Esophagus muscularis mucosa (tissue), 4 donors: ENCODE measurements around the gene FAM241B. TPM values are rescaled to one million over a fixed set of nuclear protein-coding genes. Genes with fewer than 3 reads are reported as not detected.

Experiments
- DNase-seq: peaks from one replicate; pipeline ENCODE4 v3.0.0-alpha.2; 2017; ENCODE audit errors: extremely low spot score
- H3K27ac ChIP-seq, 4 donors: fragments of 200-600 bp; sonication (generic); replicated peaks in 1 of 4; 1 replicate in 3 of 4; 2 replicates in 1 of 4; pipeline ENCODE4 v1.5.1; 2016 to 2019; ENCODE audit warnings: mild to moderate bottlenecking in 1 of 4
- H3K27me3 ChIP-seq, 4 donors: fragments of 200-600 bp; sonication (generic); one replicate each; pipeline versions ENCODE4 v1.5.1 to v1.6.0; 2016 to 2019
- H3K36me3 ChIP-seq, 4 donors: fragments of 200-600 bp; sonication (generic); one replicate each; pipeline ENCODE4 v1.5.1; 2016 to 2019
- H3K4me1 ChIP-seq, 4 donors: fragments of 200-600 bp; sonication (generic); one replicate each; pipeline ENCODE4 v1.5.1; 2016 to 2019
- H3K4me3 ChIP-seq, 4 donors: fragments of 200-600 bp; sonication (generic); 1 replicate in 2 of 4; 2 replicates in 2 of 4; pipeline ENCODE4 v1.5.1; 2016 to 2019; ENCODE audit warnings: mild to moderate bottlenecking in 4 of 4, moderate library complexity in 1 of 4
- H3K9me3 ChIP-seq, 4 donors: fragments of 200-600 bp; sonication (generic); 1 replicate in 3 of 4; 2 replicates in 1 of 4; pipeline ENCODE4 v1.5.1; 2016 to 2019
- CTCF ChIP-seq, 3 experiments: fragments of 200-600 bp in 2 of 3; fragments of 450-650 bp in 1 of 3; sonication (generic) in 2 of 3; IDR thresholded peaks; one replicate each; pipeline ENCODE4 v1.5.1; 2017 to 2019; ENCODE audit warnings: antibody characterized with exemption in 3 of 3, mild to moderate bottlenecking in 2 of 3, moderate library complexity in 1 of 3
- EP300 ChIP-seq: sonication (generic); formaldehyde crosslinking; IDR thresholded peaks from one replicate; pipeline ENCODE4 v1.6.1; 2017; ENCODE audit warnings: antibody characterized with exemption
- POLR2A ChIP-seq: fragments of 450-650 bp; IDR thresholded peaks from one replicate; pipeline ENCODE4 v1.6.1; 2017; ENCODE audit warnings: antibody characterized with exemption, moderate library complexity, mild to moderate bottlenecking, low read depth
- POLR2AphosphoS5 ChIP-seq, 2 donors: sonication (generic); formaldehyde crosslinking; IDR thresholded peaks; one replicate each; pipeline ENCODE4 v1.6.1; 2017; ENCODE audit warnings: antibody characterized with exemption in 2 of 2
- WGBS: methylation state at CpG from one replicate; pipeline ENCODE4 v1.1.5; 2018; 5-methylcytosine and 5-hydroxymethylcytosine counted together
- intact Hi-C: fragments of 100-400 bp; cut with DNase I; formaldehyde crosslinking; loops from one replicate; pipeline ENCODE4 v1.15.1; 2023
- total RNA-seq, 4 donors: library from RNA; depleted of rRNA; stranded (reverse); fragments of >200 nt; gene quantifications; one replicate each; pipeline versions ENCODE4 v1.1.0 to v1.2.1, GENCODE V29; 2016

Gene FAM241B
- total RNA-seq, 4 donors from 2014 or later, result 2.0 to 9.1 (median 6.5) TPM

GRCh38 chr10:69588358-69588757, 41.7 kb upstream of the FAM241B start:
- no peaks in the 10 kb centered on the region for H3K27me3 ChIP-seq
- intact Hi-C loops, result no loop called here
- H3K4me1 ChIP-seq, result no peaks in the 10 kb centered on the region
- H3K36me3 ChIP-seq, result no peaks in the 10 kb centered on the region
- H3K9me3 ChIP-seq, result no peaks in the 10 kb centered on the region
- DNase-seq, result no peak
- no peak for TF ChIP-seq POLR2AphosphoS5 (IDR thresholded peaks at IDR 0.05)
- TF ChIP-seq CTCF (IDR thresholded peaks at IDR 0.05), result no peak
- no peak for TF ChIP-seq EP300
- no peak for TF ChIP-seq POLR2A
- no peak overlapping the region for H3K4me3 ChIP-seq
- no peak overlapping the region for H3K27ac ChIP-seq
- WGBS, result 28% methylated on average over 3 of the region's 3 CpGs

- 73% methylated on average over 5 of the region's 5 CpGs for WGBS
- Histone ChIP-seq H3K4me3 (no peak overlapping the region), H3K27me3 (peaks cover 0 to 37% (median 0%) of the 10 kb centered on the region in 4 donors), H3K27ac (no peak overlapping the region), H3K36me3 (no peaks in the 10 kb centered on the region), H3K4me1 (no peaks in the 10 kb centered on the region), H3K9me3 (no peaks in the 10 kb centered on the region)
- DNase-seq, result peak; percentile 62
- intact Hi-C loops, result no loop called here
- TF ChIP-seq POLR2AphosphoS5 (IDR thresholded peaks at IDR 0.05) (no peak), POLR2A (no peak), CTCF (IDR thresholded peaks at IDR 0.05) (no peak), EP300 (no peak)
Observed at GRCh38 chr10:69600761-69601330, 29.2 kb upstream of the FAM241B start.

- no peak for DNase-seq
- Histone ChIP-seq H3K4me3 (no peak overlapping the region), H3K4me1 (no peaks in the 10 kb centered on the region), H3K27me3 (peaks cover 0 to 10% (median 0%) of the 10 kb centered on the region in 4 donors), H3K27ac (no peak overlapping the region), H3K9me3 (peaks cover 0 to 21% (median 14%) of the 10 kb centered on the region in 4 donors), H3K36me3 (no peaks in the 10 kb centered on the region)
- no peak for TF ChIP-seq EP300
- WGBS, result 89% methylated on average over 1 of the region's 1 CpG
- intact Hi-C loops, result no loop called here
Observed at GRCh38 chr10:69609077-69609476, 21.0 kb upstream of the FAM241B start.

GRCh38 chr10:69612760-69613159, 17.3 kb upstream of the FAM241B start:
- Histone ChIP-seq H3K9me3 (peaks cover 0 to 21% (median 14%) of the 10 kb centered on the region in 4 donors), H3K4me1 (no peaks in the 10 kb centered on the region), H3K4me3 (no peak overlapping the region), H3K27ac (no peak overlapping the region), H3K27me3 (no peaks in the 10 kb centered on the region), H3K36me3 (no peaks in the 10 kb centered on the region)
- TF ChIP-seq EP300 (no peak), POLR2AphosphoS5 (IDR thresholded peaks at IDR 0.05) (no peak), CTCF (IDR thresholded peaks at IDR 0.05) (no peak), POLR2A (no peak)
- intact Hi-C loops, result no loop called here
- DNase-seq, result no peak

GRCh38 chr10:69614130-69614529, 15.9 kb upstream of the FAM241B start:
- Histone ChIP-seq H3K27ac (no peak overlapping the region), H3K4me3 (no peak overlapping the region), H3K36me3 (no peaks in the 10 kb centered on the region), H3K27me3 (no peaks in the 10 kb centered on the region), H3K4me1 (no peaks in the 10 kb centered on the region), H3K9me3 (peaks cover 0 to 17% (median 10%) of the 10 kb centered on the region in 4 donors)
- WGBS, result 100% methylated on average over 1 of the region's 1 CpG
- intact Hi-C loops, result no loop called here
- no peak for TF ChIP-seq EP300
- TF ChIP-seq CTCF (IDR thresholded peaks at IDR 0.05), result no peak
- TF ChIP-seq POLR2A, result no peak
- TF ChIP-seq POLR2AphosphoS5 (IDR thresholded peaks at IDR 0.05), result no peak
- DNase-seq, result no peak
